DMS 273 treated with DMSO at 0.1 percent for 48 hours (cell line): ENCODE data around the gene MPPED2.

ENCODE experiments used
- DNase-seq: peaks from one replicate; lab custom pipeline; 2025; lab: John Stamatoyannopoulos, UW

The MPPED2 gene

GRCh38 chr11:30533445-30533947 is 52.7 kb downstream of the MPPED2 start:
- no peak for DNase-seq

GRCh38 chr11:30527566-30527965 is 58.6 kb downstream of the MPPED2 start:
- no peak for DNase-seq

GRCh38 chr11:30526558-30526957 is 59.6 kb downstream of the MPPED2 start:
- no peak for DNase-seq

- DNase-seq, result no peak
Observed at GRCh38 chr11:30522536-30523243, 63.5 kb downstream of the MPPED2 start.

- no peak for DNase-seq
Observed at GRCh38 chr11:30521297-30522071, 64.7 kb downstream of the MPPED2 start.

GRCh38 chr11:30513087-30513486 is 73.1 kb downstream of the MPPED2 start:
- DNase-seq, result no peak

- no peak for DNase-seq
Observed at GRCh38 chr11:30511408-30511807, 74.7 kb downstream of the MPPED2 start.

GRCh38 chr11:30510750-30511149 is 75.4 kb downstream of the MPPED2 start:
- no peak for DNase-seq

GRCh38 chr11:30509364-30509763 is 76.8 kb downstream of the MPPED2 start:
- no peak for DNase-seq

- DNase-seq, result no peak
Observed at GRCh38 chr11:30508594-30508993, 77.6 kb downstream of the MPPED2 start.

GRCh38 chr11:30505603-30506002 is 80.5 kb downstream of the MPPED2 start:
- DNase-seq, result no peak

GRCh38 chr11:30504468-30504867 is 81.7 kb downstream of the MPPED2 start:
- DNase-seq, result no peak

- DNase-seq, result no peak
Observed at GRCh38 chr11:30503156-30503555, 83.0 kb downstream of the MPPED2 start.

- no peak for DNase-seq
Observed at GRCh38 chr11:30502305-30502704, 83.8 kb downstream of the MPPED2 start.

- DNase-seq, result no peak
Observed at GRCh38 chr11:30501744-30502143, 84.4 kb downstream of the MPPED2 start.

- DNase-seq, result no peak
Observed at GRCh38 chr11:30499940-30500339, 86.2 kb downstream of the MPPED2 start.

- no peak for DNase-seq
Observed at GRCh38 chr11:30497600-30497999, 88.6 kb downstream of the MPPED2 start.

- DNase-seq, result no peak
Observed at GRCh38 chr11:30496935-30497334, 89.2 kb downstream of the MPPED2 start.

GRCh38 chr11:30495437-30495836 is 90.7 kb downstream of the MPPED2 start:
- no peak for DNase-seq

GRCh38 chr11:30489511-30489910 is 96.6 kb downstream of the MPPED2 start:
- no peak for DNase-seq

GRCh38 chr11:30489076-30489475 is 97.1 kb downstream of the MPPED2 start:
- DNase-seq, result no peak

- DNase-seq, result no peak
Observed at GRCh38 chr11:30488304-30488998, 97.7 kb downstream of the MPPED2 start.
